Vagina (tissue), 2 donors: ENCODE data around the gene KCNH4. TPM values are rescaled to one million over a fixed set of nuclear protein-coding genes. Genes with fewer than 3 reads are reported as not detected.
A peak's percentile ranks its signal among the peaks of the same experiment; 100 is the strongest.
"Not testable (repeated sequence)": the region's sequence is repeated elsewhere in the genome, so short reads cannot be mapped to it uniquely, and the experiment has no call there.

Experiments
- DNase-seq, 2 donors: peaks; one replicate each; pipeline ENCODE4 v3.0.0-alpha.2; 2017; ENCODE audit errors: extremely low spot score in 2 of 2
- H3K27ac ChIP-seq: fragments of 200-600 bp; sonication (generic); one replicate; pipeline ENCODE4 v1.5.1; 2019
- H3K27me3 ChIP-seq: fragments of 200-600 bp; sonication (generic); one replicate; pipeline ENCODE4 v1.5.1; 2019
- H3K36me3 ChIP-seq, 2 donors: fragments of 200-600 bp; sonication (generic); one replicate each; pipeline ENCODE4 v1.5.1; 2017 to 2019
- H3K4me1 ChIP-seq: fragments of 200-600 bp; sonication (generic); one replicate; pipeline ENCODE4 v1.5.1; 2019
- H3K4me3 ChIP-seq, 2 donors: fragments of 200-600 bp; sonication (generic); 1 replicate in 1 of 2; 2 replicates in 1 of 2; pipeline ENCODE4 v1.5.1; 2016 to 2019
- H3K9me3 ChIP-seq: fragments of 200-600 bp; sonication (generic); one replicate; pipeline ENCODE4 v1.5.1; 2019
- POLR2A ChIP-seq, 2 donors: fragments of 450-650 bp; IDR thresholded peaks; one replicate each; pipeline ENCODE4 v1.6.1; 2017; ENCODE audit warnings: antibody characterized with exemption in 2 of 2, mild to moderate bottlenecking in 2 of 2, moderate library complexity in 2 of 2
- POLR2AphosphoS5 ChIP-seq, 2 donors: sonication (generic); formaldehyde crosslinking; IDR thresholded peaks; one replicate each; pipeline ENCODE4 v1.9.0; 2017; ENCODE audit warnings: antibody characterized with exemption in 2 of 2, mild to moderate bottlenecking in 2 of 2, low read depth in 1 of 2; ENCODE audit not compliant: insufficient read depth in 1 of 2
- intact Hi-C: fragments of 100-400 bp; cut with DNase I; formaldehyde crosslinking; loops from one replicate; pipeline ENCODE4 v1.15.1; 2023
- total RNA-seq: library from RNA; depleted of rRNA; stranded (reverse); fragments of >200 nt; gene quantifications from one replicate; pipeline ENCODE4 v1.2.3, GENCODE V29; 2016
- TF ChIP-seq, protein P1 (sequence below), 3 experiments: fragments of 450-650 bp in 2 of 3; fragments of 200-600 bp in 1 of 3; sonication (generic) in 1 of 3; IDR thresholded peaks; one replicate each; pipeline ENCODE4 v1.5.1; 2017 to 2019; ENCODE audit warnings: antibody characterized with exemption in 3 of 3, mild to moderate bottlenecking in 2 of 3, moderate library complexity in 2 of 3

Gene KCNH4
- total RNA-seq, 1 donor from 2014 or later = not detected

DNA sequence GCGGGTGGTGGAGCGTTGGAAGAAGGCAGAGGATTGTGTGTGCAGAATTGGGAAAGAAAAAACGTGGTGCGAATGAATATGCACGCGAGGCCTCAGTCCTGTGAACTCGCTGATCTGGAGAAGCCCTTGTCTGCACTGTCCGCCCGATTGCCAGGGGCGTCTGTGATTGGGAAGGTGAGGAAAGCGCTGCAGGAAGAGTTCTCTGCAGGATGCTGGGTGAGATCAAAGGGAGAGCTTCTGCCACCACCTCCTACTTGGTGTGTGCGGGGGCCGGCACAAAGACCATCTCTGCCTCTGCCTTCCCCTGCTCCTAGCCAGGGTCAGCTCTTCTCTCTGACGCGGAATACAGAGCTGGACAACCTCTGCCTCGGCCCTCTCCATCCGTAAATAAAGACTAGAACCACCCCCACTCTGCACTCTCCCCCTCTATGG lies 25.3 kb downstream of the KCNH4 start:
- intact Hi-C loops = no loop called here
- no peaks in the 10 kb centered on the region for H3K9me3 ChIP-seq
- no peak for DNase-seq
- H3K27ac ChIP-seq = peak overlapping the region; percentile 70
- H3K36me3 ChIP-seq = no peaks in the 10 kb centered on the region
- H3K4me3 ChIP-seq = peak overlapping the region; percentile 96 to 97
- no peaks in the 10 kb centered on the region for H3K27me3 ChIP-seq
- peaks cover 41% of the 10 kb centered on the region for H3K4me1 ChIP-seq
- TF ChIP-seq POLR2A (IDR thresholded peaks at IDR 0.05) = no peak
- TF ChIP-seq POLR2AphosphoS5 (IDR thresholded peaks at IDR 0.05; ENCODE audit: insufficient read depth in 1 of 2, low read depth in 1 of 2) = no peak
- TF ChIP-seq, protein P1, sequence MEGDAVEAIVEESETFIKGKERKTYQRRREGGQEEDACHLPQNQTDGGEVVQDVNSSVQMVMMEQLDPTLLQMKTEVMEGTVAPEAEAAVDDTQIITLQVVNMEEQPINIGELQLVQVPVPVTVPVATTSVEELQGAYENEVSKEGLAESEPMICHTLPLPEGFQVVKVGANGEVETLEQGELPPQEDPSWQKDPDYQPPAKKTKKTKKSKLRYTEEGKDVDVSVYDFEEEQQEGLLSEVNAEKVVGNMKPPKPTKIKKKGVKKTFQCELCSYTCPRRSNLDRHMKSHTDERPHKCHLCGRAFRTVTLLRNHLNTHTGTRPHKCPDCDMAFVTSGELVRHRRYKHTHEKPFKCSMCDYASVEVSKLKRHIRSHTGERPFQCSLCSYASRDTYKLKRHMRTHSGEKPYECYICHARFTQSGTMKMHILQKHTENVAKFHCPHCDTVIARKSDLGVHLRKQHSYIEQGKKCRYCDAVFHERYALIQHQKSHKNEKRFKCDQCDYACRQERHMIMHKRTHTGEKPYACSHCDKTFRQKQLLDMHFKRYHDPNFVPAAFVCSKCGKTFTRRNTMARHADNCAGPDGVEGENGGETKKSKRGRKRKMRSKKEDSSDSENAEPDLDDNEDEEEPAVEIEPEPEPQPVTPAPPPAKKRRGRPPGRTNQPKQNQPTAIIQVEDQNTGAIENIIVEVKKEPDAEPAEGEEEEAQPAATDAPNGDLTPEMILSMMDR (IDR thresholded peaks at IDR 0.05) = no peak

DNA sequence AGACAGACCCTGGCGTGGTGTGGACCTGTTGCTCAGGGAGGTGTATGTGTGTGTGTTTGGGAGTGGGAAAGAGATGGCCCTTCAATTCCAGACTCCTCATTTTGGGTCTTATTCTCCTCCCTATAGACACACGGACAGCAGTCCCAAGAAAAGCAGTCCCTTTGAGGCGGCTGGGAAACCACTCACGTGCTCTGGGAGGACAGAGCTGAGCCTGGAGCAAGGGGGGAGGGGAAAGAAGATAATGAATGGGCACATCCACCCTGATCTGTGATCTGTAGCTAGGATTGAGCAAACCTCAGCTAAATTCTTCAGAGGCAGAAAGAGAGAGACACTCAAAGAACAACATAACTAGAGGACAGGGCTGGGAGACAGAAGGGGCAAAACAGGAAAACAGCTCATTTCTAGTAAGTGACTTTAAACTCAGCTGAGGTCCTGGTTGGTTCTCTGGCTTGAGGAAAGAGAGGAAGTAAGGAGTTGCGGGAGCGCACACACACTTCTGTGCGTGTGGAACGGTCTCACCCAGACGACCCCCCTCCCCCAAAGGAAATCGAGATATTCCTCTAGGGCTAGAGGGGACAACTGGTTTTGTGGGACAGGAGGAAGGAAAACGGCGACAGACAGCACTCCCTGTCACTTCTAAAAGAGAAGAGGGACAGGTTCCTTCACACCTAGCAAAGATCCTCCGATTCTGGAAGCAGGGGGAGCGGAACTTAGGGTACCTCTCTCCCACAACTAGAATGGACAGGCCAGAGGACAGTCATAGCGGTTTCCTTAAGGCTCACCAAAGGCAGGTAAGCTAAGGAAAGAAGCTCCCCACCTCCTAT lies 26.8 kb downstream of the KCNH4 start:
- TF ChIP-seq, protein P1 (IDR thresholded peaks at IDR 0.05) = no peak
- no peak for TF ChIP-seq POLR2A (IDR thresholded peaks at IDR 0.05)
- no peak for TF ChIP-seq POLR2AphosphoS5 (IDR thresholded peaks at IDR 0.05; ENCODE audit: insufficient read depth in 1 of 2, low read depth in 1 of 2)
- intact Hi-C loops = no loop called here
- H3K4me1 ChIP-seq = peaks cover 41% of the 10 kb centered on the region

GRCh38 chr17:42146911-42147607 lies 33.9 kb downstream of the KCNH4 start:
- Histone ChIP-seq H3K4me3 (no peak overlapping the region), H3K4me1 (peaks cover 14% of the 10 kb centered on the region), H3K9me3 (no peaks in the 10 kb centered on the region), H3K27me3 (no peaks in the 10 kb centered on the region), H3K27ac (no peak overlapping the region), H3K36me3 (peaks cover 0 to 6% of the 10 kb centered on the region in 2 donors)
- intact Hi-C loops = no loop called here
- TF ChIP-seq, protein P1 (IDR thresholded peaks at IDR 0.05) = no peak
- TF ChIP-seq POLR2A (IDR thresholded peaks at IDR 0.05) = no peak
- TF ChIP-seq POLR2AphosphoS5 (IDR thresholded peaks at IDR 0.05; ENCODE audit: insufficient read depth in 1 of 2, low read depth in 1 of 2) = no peak
- no peak for DNase-seq

More for the DNA sequence above, 26.8 kb downstream of the KCNH4 start:
- Histone ChIP-seq H3K9me3 (no peaks in the 10 kb centered on the region), H3K4me3 (peak overlapping the region; percentile 96 to 97), H3K27me3 (no peaks in the 10 kb centered on the region), H3K36me3 (no peaks in the 10 kb centered on the region), H3K27ac (peak overlapping the region; percentile 70)
- DNase-seq = no peak

GRCh38 chr17:42143138-42143537 lies 37.8 kb downstream of the KCNH4 start:
- H3K36me3 ChIP-seq, H3K27ac ChIP-seq, intact Hi-C loops, DNase-seq, H3K4me3 ChIP-seq, H3K9me3 ChIP-seq, H3K27me3 ChIP-seq: not testable (repeated sequence)
- H3K4me1 ChIP-seq = peaks cover 22% of the 10 kb centered on the region

GRCh38 chr17:42142371-42142896 lies 38.5 kb downstream of the KCNH4 start:
- no peak overlapping the region for H3K4me3 ChIP-seq
- H3K4me1 ChIP-seq = peaks cover 22% of the 10 kb centered on the region
- H3K27ac ChIP-seq = no peak overlapping the region
- intact Hi-C loops = no loop called here
- no peaks in the 10 kb centered on the region for H3K27me3 ChIP-seq
- H3K9me3 ChIP-seq = no peaks in the 10 kb centered on the region
- TF ChIP-seq POLR2AphosphoS5 (IDR thresholded peaks at IDR 0.05; ENCODE audit: insufficient read depth in 1 of 2, low read depth in 1 of 2) (no peak), POLR2A (IDR thresholded peaks at IDR 0.05) (no peak)
- TF ChIP-seq, protein P1 (IDR thresholded peaks at IDR 0.05) = no peak
- H3K36me3 ChIP-seq = peaks cover 0 to 6% of the 10 kb centered on the region in 2 donors
- DNase-seq = no peak
